Mesenteric fat pad (tissue), 1 donor: ENCODE measurements around the gene GRID2. TPM values are rescaled to one million over a fixed set of nuclear protein-coding genes. Genes with fewer than 3 reads are reported as not detected.

Source experiments
- DNase-seq: peaks from one replicate; pipeline ENCODE4 v3.0.0-alpha.2; 2020; ENCODE audit warnings: low spot score
- total RNA-seq: library from RNA; stranded (reverse); fragmentation: NEBNext Ultra II Directional; extraction: Animal tissue kit (Norgen Biotek cat#: 25700); gene quantifications from one replicate; pipeline ENCODE4 v1.2.1, GENCODE V29; 2021
- donor health status: DM: yes; HTN: yes; CAD: no.

The GRID2 gene
- total RNA-seq, 1 donor from 2014 or later = not detected

DNA sequence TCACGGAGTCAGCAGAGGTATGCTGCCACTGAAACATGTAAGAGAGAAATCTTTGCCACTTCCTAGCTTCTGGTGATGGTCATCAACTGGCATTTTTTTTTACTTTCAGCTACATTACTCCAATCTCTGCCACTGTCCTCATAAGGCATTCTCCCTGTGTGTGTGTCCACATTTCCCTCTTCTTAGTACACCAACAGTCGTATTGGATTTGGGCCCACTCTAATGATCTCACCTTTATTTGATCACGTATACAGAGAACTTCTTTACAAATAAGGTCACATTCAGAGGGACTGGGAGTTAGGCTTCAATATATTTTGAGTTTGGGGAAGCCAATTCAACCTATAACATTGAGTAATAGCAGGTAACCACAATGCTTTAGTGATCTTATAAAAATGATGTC, 649.1 kb downstream of the GRID2 start:
- DNase-seq = no peak

- DNase-seq = no peak
Measured at GRCh38 chr4:92953462-92953861, 649.7 kb downstream of the GRID2 start.

DNA sequence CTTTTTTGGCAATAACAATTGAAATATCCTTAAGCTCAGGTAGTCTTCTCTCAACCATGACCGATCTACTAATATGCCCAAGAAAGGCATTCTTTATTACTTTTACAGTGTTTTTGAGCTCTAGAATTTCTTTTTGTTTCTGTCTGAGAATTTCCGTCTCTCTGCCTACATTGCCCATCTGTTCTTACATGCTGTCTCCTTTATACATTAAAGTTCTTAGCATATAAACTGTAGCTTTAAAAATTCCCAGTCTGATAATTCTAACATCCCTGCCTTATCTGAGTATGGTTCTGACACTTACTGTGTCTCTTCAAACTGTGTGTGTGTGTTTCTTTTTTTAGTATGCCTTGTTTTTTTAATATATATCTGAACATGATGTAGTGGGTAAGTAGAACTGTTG, 658.1 kb downstream of the GRID2 start:
- DNase-seq = no peak

DNA sequence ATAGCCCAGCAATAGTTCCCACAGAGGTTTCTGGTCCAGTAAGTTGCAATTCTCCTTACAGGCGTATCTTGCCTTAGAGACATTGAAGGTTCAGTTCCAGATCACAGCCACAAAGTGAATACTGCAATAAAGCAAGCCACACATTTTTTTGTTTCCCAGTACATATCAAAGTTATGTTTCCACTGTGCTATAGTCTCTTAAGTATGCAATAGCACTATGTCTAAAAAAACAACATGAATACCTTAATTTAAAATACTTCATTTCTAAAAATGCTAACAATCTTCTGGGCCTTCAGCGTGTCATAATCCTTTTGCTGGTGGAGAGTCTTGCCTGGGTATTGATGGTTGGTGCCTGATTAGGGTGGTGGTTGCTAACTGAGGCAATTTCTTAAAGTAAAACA, 659.1 kb downstream of the GRID2 start:
- no peak for DNase-seq

DNA sequence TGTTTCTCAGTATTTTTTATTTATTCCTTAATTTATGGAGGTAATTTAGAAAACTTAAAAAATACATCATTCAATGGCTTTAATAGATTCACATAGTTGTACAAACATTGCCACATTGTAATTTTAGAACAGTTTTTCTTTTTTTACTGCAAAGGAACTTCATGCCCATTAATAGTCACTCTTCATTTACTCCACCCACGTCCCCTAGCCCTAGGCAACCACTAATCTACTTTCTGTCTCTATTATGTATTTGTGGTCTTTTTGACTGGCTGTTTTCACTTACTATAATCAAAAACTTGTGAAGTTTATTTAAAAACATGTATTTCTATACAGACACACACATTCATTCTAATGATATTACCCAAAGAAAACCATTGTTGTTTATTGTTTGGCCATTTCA, 664.8 kb downstream of the GRID2 start:
- no peak for DNase-seq

GRCh38 chr4:92968996-92969395, 665.2 kb downstream of the GRID2 start:
- no peak for DNase-seq

DNA sequence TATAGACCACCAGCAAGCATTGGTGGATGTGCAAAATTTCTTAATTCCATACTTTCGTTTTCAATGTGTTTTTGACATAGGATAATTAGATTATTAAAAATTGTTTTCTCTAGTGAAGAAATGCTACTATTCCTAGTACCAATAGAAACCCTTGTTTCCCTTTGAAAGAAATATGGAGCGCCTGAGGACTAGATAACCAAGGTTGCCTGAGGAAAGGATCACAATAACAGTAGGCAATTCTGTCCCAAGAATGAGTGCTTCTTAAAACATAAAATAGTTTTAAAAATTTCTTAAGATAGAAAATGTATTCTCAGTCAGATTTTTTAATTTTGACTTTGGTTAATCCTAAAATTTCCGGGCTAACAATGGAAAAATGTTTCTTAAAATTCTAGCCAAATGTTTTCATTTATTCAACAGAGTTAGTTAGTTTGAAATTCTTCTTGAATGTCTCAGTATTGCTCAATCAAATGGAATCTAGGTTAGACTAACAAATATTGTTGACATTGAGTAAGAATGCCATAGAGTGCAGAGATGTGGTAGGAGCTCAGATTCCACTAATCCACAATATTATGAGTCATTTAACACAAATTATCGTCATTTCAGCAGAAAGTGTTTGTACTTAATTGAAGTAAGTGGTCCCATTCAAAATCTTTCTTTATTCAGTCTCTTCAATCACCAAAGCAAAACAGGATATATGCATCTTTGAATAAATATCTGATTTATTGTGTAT, 666.0 kb downstream of the GRID2 start:
- DNase-seq = no peak

GRCh38 chr4:92970996-92971395, 667.2 kb downstream of the GRID2 start:
- no peak for DNase-seq

DNA sequence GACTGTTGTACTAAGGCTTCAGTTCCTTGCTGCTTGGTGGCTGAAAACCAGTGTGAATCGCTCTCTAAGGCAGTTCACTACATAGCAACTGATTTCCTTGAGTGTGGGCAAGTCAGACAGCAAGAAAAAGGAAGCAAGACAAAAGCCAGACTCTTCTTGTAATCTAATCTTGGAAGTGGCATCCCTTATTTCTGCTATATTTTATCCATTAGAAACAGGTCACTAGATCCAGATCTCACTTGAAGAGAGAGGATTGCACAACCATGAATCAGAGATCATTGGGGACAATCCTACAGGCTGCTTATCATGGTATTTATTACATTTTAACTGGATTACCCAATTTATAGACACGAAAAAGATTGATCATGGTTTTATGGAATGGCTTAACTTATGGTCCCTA, 684.5 kb downstream of the GRID2 start:
- no peak for DNase-seq

DNA sequence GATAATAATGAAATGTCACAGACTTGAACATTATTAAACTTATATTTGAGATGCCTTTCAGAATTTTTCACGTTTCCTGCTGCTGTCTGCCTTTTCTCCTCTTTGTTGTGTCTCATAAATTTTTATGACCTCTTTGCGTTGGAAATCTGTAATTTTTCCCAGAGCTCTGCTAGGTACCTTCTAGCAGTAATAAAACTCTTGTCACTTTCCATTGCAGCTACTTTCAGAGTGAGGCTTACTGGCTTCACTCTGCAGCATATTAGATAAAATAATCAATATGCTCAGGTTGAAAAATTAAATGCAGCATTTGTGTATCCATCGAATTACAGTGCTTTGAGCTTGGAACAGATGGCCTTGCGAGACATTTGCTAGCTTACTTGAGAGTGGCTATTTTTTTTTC, 689.0 kb downstream of the GRID2 start:
- DNase-seq = no peak

DNA sequence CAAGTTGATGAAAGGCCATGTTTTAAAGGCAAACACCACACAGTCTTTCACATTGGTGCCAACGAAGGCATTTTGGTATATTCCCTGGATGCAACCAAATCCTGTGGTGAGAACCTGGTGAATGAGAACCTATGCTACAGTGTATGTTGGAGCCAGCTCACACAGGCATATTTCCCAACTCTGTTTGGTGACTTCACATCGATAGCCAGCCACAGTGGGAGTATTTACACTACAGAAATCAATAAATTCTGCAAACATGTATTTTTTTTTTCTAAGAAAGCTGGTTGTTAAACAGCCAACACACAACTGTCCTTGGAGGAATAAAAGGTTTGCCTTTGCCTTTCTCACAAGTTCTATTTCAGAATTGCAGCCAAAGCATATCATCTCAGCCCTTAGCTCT, 691.0 kb downstream of the GRID2 start:
- DNase-seq = no peak

DNA sequence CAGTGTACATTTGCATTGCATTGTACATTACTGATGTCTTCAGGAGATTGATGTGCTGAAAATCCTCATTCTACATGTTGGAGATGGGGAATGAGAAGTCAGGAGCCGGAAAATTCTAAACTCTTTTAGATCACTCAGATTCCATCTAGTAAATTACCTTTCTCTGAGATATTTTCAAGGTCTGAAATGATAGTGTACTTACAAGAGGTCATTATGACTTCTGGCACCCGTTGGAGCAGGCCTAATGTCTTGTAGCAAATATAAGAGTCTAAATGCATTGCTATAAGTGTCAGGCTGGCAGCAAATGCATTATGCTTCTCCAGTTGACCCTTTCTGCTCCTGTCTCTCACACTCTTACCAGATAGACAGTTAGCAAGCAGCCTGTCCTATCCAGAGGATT, 692.8 kb downstream of the GRID2 start:
- no peak for DNase-seq

- DNase-seq = no peak
Measured at GRCh38 chr4:93000910-93001309, 697.1 kb downstream of the GRID2 start.

GRCh38 chr4:93002240-93002639, 698.5 kb downstream of the GRID2 start:
- no peak for DNase-seq

DNA sequence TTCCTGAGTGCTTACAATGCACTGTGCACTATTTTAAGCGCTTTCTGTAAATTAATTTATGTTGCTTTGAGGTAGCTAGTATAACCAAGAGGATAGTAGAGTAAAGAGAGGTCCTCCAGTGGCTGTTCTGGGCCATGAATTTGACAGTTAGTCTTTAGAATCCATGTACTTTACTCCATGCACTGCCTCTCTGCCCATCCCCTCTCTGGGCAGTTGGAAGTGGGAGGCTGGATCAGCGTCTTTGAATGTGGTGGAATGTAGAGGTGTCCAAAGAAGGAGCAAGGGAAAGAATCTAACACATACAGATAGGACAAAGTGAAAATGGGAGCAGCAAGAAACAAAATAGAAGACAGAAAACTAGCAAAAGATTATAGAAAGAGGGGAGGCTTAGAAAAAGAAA, 712.6 kb downstream of the GRID2 start:
- no peak for DNase-seq

- no peak for DNase-seq
Measured at GRCh38 chr4:93018243-93018642, 714.5 kb downstream of the GRID2 start.

DNA sequence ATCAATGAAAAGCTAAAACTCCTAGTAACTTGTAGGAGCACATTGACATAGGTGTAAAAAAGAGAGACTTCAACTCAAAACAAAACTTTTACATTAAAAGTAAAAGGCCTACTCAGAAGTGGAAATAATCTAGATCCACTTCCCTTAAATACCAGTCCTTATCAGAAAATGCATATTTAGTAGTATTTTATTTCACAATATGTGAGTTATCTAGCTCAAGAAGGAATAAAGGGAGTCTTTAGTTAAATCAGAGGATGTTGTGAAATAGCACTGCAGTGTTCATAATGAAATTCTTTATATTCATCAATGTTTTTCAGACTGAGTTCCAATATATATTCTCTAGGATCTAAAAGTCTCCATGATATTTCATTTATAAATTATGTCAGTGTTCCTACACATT, 715.0 kb downstream of the GRID2 start:
- DNase-seq = no peak

GRCh38 chr4:93029769-93030168, 726.0 kb downstream of the GRID2 start:
- DNase-seq = no peak

DNA sequence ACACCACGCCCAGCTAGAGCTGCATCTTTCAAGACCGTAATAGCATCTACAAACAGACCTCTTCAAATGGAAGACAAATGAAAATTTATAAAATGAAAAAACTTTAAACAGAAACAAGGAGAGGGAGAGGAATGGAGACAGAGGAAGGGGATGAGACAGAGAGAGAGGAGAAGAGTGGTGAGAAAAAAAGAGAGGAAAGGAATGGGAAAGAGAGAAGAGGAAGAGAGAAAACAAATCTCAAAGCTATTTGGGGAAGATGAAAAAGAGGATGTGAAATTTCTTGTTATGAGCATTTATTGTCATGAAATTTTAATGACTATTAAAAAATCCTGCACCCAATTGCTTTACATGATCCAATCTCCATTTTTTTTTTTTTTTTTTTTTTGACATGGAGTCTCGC, 726.9 kb downstream of the GRID2 start:
- DNase-seq = no peak

DNA sequence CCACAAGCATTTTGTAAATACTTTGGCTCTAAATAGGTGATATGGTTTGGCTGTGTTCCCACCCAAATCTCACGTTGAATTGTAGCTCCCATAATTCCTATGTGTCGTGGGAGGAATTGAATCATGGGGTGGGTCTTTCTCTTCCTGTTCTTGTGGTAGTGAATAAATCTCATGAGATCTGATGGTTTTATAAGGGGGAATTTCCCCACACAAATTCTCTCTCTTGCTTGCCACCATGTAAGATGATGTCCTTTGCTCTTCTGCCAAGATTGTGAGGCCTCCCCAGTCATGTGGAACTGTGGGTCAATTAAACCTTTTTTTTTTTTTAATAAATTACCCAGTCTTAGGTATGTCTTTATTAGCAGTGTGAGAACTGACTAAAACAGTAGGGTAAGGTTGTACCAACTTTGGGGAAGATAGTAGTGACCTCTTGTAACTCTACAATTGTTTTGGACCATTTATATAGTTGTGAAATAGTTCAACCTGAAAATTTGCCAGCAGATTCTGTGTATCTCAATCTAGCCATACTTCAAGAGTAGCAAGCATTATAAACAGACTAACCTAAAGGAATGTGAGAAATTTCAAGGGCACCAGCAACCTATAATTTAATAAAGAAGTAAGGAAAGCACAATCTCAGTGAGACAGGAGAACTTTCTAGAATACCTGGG, 727.8 kb downstream of the GRID2 start:
- DNase-seq = no peak

- DNase-seq = no peak
Measured at GRCh38 chr4:93042746-93043145, 739.0 kb downstream of the GRID2 start.

- DNase-seq = no peak
Measured at GRCh38 chr4:93053140-93053539, 749.4 kb downstream of the GRID2 start.

DNA sequence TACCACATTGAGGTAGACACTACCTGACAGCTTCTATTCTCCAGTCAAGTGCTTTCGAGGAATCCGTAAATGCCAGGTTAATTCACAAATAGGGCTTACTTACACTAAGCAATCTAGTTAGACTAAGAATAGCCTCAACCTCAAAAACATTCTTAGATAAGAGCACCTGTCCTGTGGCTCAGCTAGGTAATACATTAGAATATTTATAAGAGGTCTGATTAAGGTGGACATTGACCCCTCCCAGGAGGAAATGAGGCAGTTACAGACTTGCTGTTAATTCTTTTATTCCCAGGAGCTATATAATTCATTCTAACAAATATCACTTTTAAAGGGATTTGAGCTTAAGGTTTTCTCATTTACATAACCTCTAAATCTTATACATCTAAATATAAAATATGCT, 758.1 kb downstream of the GRID2 start:
- DNase-seq = no peak
